Measurements from ENCODE around the gene ZNF496.
"Not testable (repeated sequence)": the region's sequence is repeated elsewhere in the genome, so short reads cannot be mapped to it uniquely, and the experiment has no call there.

The ZNF496 gene

GRCh38 chr1:247331525-247332214 lies at the start of gene ZNF496:
Gene ZNF496, minus strand, starts transcription at chr1:247331867. Its CDS starts 2,289 bp downstream, at chr1:247329578.
- DNase-seq, result peak; percentile 31

GRCh38 chr1:247378334-247379073 lies 46.8 kb upstream of the ZNF496 start:
- DNase-seq, result no peak

GRCh38 chr1:247377656-247378055 lies 46.0 kb upstream of the ZNF496 start:
- not testable (repeated sequence) for DNase-seq

- DNase-seq, result no peak
Measured at GRCh38 chr1:247376659-247377058, 45.0 kb upstream of the ZNF496 start.

- DNase-seq, result no peak
Measured at GRCh38 chr1:247375747-247376146, 44.1 kb upstream of the ZNF496 start.

GRCh38 chr1:247374651-247375334 lies 43.1 kb upstream of the ZNF496 start:
- not testable (repeated sequence) for DNase-seq

GRCh38 chr1:247373721-247374141 lies 42.1 kb upstream of the ZNF496 start:
- DNase-seq, result no peak

GRCh38 chr1:247371801-247372259 lies 40.2 kb upstream of the ZNF496 start:
- no peak for DNase-seq

GRCh38 chr1:247370786-247371732 lies 39.4 kb upstream of the ZNF496 start:
- DNase-seq, result no peak

GRCh38 chr1:247368490-247369145 lies 37.0 kb upstream of the ZNF496 start:
- no peak for DNase-seq

- DNase-seq, result no peak
Measured at GRCh38 chr1:247367786-247368422, 36.2 kb upstream of the ZNF496 start.

GRCh38 chr1:247366926-247367645 lies 35.4 kb upstream of the ZNF496 start:
- no peak for DNase-seq

- DNase-seq, result not testable (repeated sequence)
Measured at GRCh38 chr1:247366345-247366744, 34.7 kb upstream of the ZNF496 start.

- DNase-seq, result no peak
Measured at GRCh38 chr1:247365023-247365422, 33.4 kb upstream of the ZNF496 start.

GRCh38 chr1:247363000-247363399 lies 31.3 kb upstream of the ZNF496 start:
- not testable (repeated sequence) for DNase-seq

GRCh38 chr1:247362153-247362552 lies 30.5 kb upstream of the ZNF496 start:
- no peak for DNase-seq

- DNase-seq, result no peak
Measured at GRCh38 chr1:247360991-247361731, 29.5 kb upstream of the ZNF496 start.

- DNase-seq, result no peak
Measured at GRCh38 chr1:247360116-247360898, 28.6 kb upstream of the ZNF496 start.

- DNase-seq, result no peak
Measured at GRCh38 chr1:247359559-247359958, 27.9 kb upstream of the ZNF496 start.
